OCI-LY7 (cell line): Measurements from ENCODE around the gene EXOC4. TPM values are rescaled to one million over a fixed set of nuclear protein-coding genes. Genes with fewer than 3 reads are reported as not detected.

Experiments used
- BruUV-seq: library from RNA; stranded (reverse); fragments of 400-500 nt; replicated peaks from 2 replicates; lab custom pipeline; 2021; lab: Mats Ljungman, UMichigan
- CTCF ChIA-PET: fragments of 300-600 bp; sonication (Branson Sonifier 250); formaldehyde crosslinking; loops from one replicate; lab custom pipeline; 2022; ENCODE audit warnings: antibody characterized with exemption; ENCODE audit not compliant: unreplicated experiment; lab: Charles Lee
- POLR2A ChIA-PET: fragments of 300-600 bp; sonication (Branson Sonifier 250); formaldehyde crosslinking; loops from one replicate; lab custom pipeline; 2022; ENCODE audit warnings: antibody characterized with exemption; lab: Charles Lee
- DNase-seq: peaks from one replicate; pipeline ENCODE4 v3.0.0-alpha.2; 2015; ENCODE audit warnings: low spot score
- H2AFZ ChIP-seq: fragments of 200-600 bp; sonication (generic), shearing (Covaris generic); 2 replicates; pipeline ENCODE4 v1.6.1; 2014; ENCODE audit warnings: mild to moderate bottlenecking, antibody characterized with exemption, low read length, moderate library complexity
- H3K27ac ChIP-seq: fragments of 200-600 bp; sonication (generic); 2 replicates; pipeline ENCODE4 v1.5.1; 2014; ENCODE audit warnings: mixed run types, low read depth, mild to moderate bottlenecking, moderate library complexity, low read length, inconsistent platforms; ENCODE audit not compliant: poor library complexity, severe bottlenecking
- H3K36me3 ChIP-seq: fragments of 200-600 bp; sonication (generic); 2 replicates; pipeline ENCODE4 v1.6.1; 2014; ENCODE audit warnings: mild to moderate bottlenecking, antibody characterized with exemption, low read length, moderate library complexity, mixed read lengths; ENCODE audit not compliant: insufficient read depth
- H3K4me1 ChIP-seq: fragments of 200-600 bp; sonication (generic); 2 replicates; pipeline ENCODE4 v1.5.1; 2014; ENCODE audit warnings: mild to moderate bottlenecking, low read length; ENCODE audit not compliant: insufficient read depth, poor library complexity, severe bottlenecking
- H3K4me2 ChIP-seq: fragments of 200-600 bp; sonication (generic); 2 replicates; pipeline ENCODE4 v1.6.1; 2014; ENCODE audit warnings: mild to moderate bottlenecking, low read length
- H3K4me3 ChIP-seq: fragments of 200-600 bp; sonication (generic); 2 replicates; pipeline ENCODE4 v1.5.1; 2014; ENCODE audit warnings: mild to moderate bottlenecking, low read depth, low read length; ENCODE audit not compliant: poor library complexity, severe bottlenecking
- H3K79me2 ChIP-seq: fragments of 200-600 bp; sonication (generic); 2 replicates; pipeline ENCODE4 v1.6.1; 2016; ENCODE audit warnings: low read depth, mild to moderate bottlenecking, low read length, moderate library complexity, mixed read lengths; ENCODE audit not compliant: insufficient read depth
- H3K9me2 ChIP-seq: fragments of 200-600 bp; sonication (generic); 2 replicates; pipeline ENCODE4 v1.6.1; 2016; ENCODE audit warnings: mild to moderate bottlenecking, low read length, mixed read lengths; ENCODE audit not compliant: insufficient read depth
- H3K9me3 ChIP-seq: fragments of 200-600 bp; sonication (generic); 2 replicates; pipeline ENCODE4 v1.6.1; 2014; ENCODE audit warnings: mild to moderate bottlenecking, mixed run types, low read length, mixed read lengths
- H4K20me1 ChIP-seq: fragments of 200-600 bp; sonication (generic); 2 replicates; pipeline ENCODE4 v1.6.1; 2014; ENCODE audit warnings: mild to moderate bottlenecking, antibody characterized with exemption, low read length, moderate library complexity, mixed read lengths; ENCODE audit not compliant: insufficient read depth
- EZH2phosphoT487 ChIP-seq: fragments of 200-600 bp; sonication (generic); IDR thresholded peaks from 2 replicates; pipeline ENCODE4 v1.6.1; 2018; ENCODE audit warnings: low read depth, borderline replicate concordance, mild to moderate bottlenecking, mixed run types, antibody characterized with exemption, low read length, moderate library complexity, mixed read lengths
- intact Hi-C: fragments of 100-400 bp; cut with micrococcal nuclease; formaldehyde crosslinking; loops from one replicate; pipeline ENCODE4 v1.10.0; 2022; ENCODE audit not compliant: unreplicated experiment
- total RNA-seq, 2 experiments: library from RNA; depleted of rRNA in 1 of 2; stranded (reverse); fragments of >200 nt in 1 of 2; shearing (Covaris generic) in 1 of 2; gene quantifications; 2 replicates each; pipeline ENCODE4 v1.2.3, GENCODE V29; 2014 to 2022
- TF ChIP-seq, protein P1 (sequence below): fragments of 200-600 bp; sonication (generic); conservative IDR thresholded peaks from 2 replicates; pipeline ENCODE4 v1.5.1; 2014; ENCODE audit warnings: mild to moderate bottlenecking, antibody characterized with exemption, low read length, moderate library complexity, mixed read lengths

EXOC4 gene
- total RNA-seq, 2 experiments from 2014 or later, result 75.1 to 93.2 TPM

DNA sequence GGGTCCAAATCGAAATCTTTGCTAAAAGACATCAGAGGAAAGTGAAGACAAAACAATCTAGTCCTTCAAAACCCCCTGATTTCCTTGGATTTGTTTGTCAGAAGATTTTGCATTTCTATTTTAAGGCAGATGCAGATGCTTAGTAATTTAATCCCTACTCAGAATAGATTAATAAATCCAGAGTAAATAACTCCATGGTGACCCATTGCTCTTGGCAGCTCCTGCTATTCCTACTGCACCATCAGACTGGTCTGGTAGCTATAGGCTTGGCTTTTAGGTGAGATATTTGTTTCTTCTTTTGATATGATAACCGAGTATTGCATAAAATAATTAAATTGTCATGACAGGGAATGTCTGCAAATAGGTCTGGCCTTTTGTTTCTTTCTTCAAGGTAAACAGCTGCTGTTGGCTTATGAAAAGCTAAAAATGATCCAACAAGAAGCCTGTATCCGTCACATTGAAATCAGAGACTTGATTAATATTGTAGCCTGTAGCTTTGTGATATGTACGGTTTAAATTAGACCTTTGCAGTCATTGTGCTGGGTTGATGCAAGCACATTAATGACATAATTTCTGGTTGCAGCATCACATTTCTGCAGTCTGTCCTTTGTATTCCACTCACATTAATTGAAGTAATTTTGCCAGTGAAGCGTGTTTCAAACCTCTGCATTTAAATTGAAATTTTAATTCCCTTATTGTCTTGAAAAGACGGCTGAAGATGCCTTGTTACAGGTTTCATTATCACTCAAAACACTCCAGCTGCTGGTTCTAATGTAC is 40.7 kb downstream of the EXOC4 start:
- intact Hi-C loops, result no loop called here
- Histone ChIP-seq H3K79me2 (no peaks in the 10 kb centered on the region), H3K9me2 (no peaks in the 10 kb centered on the region), H3K4me2 (no peak overlapping the region), H4K20me1 (no peaks in the 10 kb centered on the region), H3K4me1 (no peaks in the 10 kb centered on the region), H3K9me3 (no peaks in the 10 kb centered on the region), H3K4me3 (no peak overlapping the region), H2AFZ (no peak overlapping the region), H3K27ac (no peak overlapping the region), H3K36me3 (peaks cover 39% of the 10 kb centered on the region)
- no peak for DNase-seq
- POLR2A ChIA-PET, result interaction anchor here (1.0 to 1.4 kb wide), 7 partner anchors 7 to 40 kb away, joined by 3 to 4 read pairs (median 3); partner anchors contain the start of gene EXOC4
- no TSS peak for BruUV-seq
- CTCF ChIA-PET, result no interaction called here
- TF ChIP-seq EZH2phosphoT487, result no peak

DNA sequence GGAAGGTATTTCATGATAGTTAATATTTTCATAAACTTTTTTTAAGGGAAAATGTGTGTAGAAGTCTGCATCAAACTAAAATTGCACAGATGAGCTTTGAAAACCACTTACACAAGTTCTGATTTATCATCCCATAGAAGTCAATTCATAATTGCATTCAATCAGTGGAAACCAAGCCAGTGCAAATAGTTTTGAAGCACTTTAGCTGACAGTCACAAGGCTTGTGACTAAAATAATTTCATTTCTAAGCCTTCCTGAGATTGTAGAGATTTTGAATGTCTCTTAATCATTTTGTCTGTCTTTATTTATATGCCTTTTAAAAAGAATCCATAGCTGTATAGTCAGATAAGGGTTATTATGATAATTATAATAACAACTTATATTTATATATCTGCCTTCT is 41.4 kb downstream of the EXOC4 start:
- BruUV-seq, result no TSS peak
- no peaks in the 10 kb centered on the region for H3K9me3 ChIP-seq
- H4K20me1 ChIP-seq, result no peaks in the 10 kb centered on the region
- H3K4me1 ChIP-seq, result no peaks in the 10 kb centered on the region
- peaks cover 33% of the 10 kb centered on the region for H3K36me3 ChIP-seq
- no peak for DNase-seq
- CTCF ChIA-PET, result no interaction called here
- no peak overlapping the region for H3K4me3 ChIP-seq
- H3K4me2 ChIP-seq, result no peak overlapping the region
- no peaks in the 10 kb centered on the region for H3K79me2 ChIP-seq
- POLR2A ChIA-PET, result interaction anchor here (0.5 to 1.4 kb wide), 7 partner anchors 17 to 1714 kb away, joined by 3 to 4 read pairs (median 3); partner anchors contain the start of gene EXOC4
- no peaks in the 10 kb centered on the region for H3K9me2 ChIP-seq
- H2AFZ ChIP-seq, result no peak overlapping the region
- intact Hi-C loops, result no loop called here
- TF ChIP-seq, protein P1, sequence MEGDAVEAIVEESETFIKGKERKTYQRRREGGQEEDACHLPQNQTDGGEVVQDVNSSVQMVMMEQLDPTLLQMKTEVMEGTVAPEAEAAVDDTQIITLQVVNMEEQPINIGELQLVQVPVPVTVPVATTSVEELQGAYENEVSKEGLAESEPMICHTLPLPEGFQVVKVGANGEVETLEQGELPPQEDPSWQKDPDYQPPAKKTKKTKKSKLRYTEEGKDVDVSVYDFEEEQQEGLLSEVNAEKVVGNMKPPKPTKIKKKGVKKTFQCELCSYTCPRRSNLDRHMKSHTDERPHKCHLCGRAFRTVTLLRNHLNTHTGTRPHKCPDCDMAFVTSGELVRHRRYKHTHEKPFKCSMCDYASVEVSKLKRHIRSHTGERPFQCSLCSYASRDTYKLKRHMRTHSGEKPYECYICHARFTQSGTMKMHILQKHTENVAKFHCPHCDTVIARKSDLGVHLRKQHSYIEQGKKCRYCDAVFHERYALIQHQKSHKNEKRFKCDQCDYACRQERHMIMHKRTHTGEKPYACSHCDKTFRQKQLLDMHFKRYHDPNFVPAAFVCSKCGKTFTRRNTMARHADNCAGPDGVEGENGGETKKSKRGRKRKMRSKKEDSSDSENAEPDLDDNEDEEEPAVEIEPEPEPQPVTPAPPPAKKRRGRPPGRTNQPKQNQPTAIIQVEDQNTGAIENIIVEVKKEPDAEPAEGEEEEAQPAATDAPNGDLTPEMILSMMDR, result no peak
- no peak for TF ChIP-seq EZH2phosphoT487
- H3K27ac ChIP-seq, result no peak overlapping the region

DNA sequence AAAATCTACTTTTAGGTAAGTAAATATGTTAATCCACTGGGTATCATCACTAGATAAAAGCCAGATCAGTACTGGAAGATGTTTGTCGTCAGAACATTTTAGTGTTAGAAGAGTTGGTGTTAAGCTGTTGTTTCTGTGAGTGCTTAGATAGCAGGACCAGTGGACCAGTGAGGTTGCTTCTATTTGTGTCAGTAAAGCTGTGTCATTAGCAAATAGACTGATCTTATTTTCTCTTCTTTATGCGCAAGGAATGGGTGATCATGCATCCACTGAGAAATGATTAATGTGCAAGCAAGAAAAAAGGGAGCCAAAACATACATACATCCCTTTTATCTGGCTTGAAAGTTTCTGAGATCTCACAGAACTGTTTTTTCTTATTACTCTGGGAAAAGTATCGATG is 42.6 kb downstream of the EXOC4 start:
- POLR2A ChIA-PET, result interaction anchor here (0.5 to 0.8 kb wide), 3 partner anchors 43 to 641 kb away, joined by 3 to 5 read pairs (median 3); no protein-coding TSS in a partner anchor
- no TSS peak for BruUV-seq

More for the DNA sequence above, 42.6 kb downstream of the EXOC4 start:
- no peak overlapping the region for H3K4me3 ChIP-seq
- no peak overlapping the region for H2AFZ ChIP-seq
- no peaks in the 10 kb centered on the region for H3K9me3 ChIP-seq
- no peak overlapping the region for H3K27ac ChIP-seq
- intact Hi-C loops, result no loop called here
- no peaks in the 10 kb centered on the region for H3K79me2 ChIP-seq
- CTCF ChIA-PET, result interaction anchor here (1.3 kb wide), 1 partner anchor 12 kb away, joined by 3 read pairs; no protein-coding TSS in a partner anchor
- no peaks in the 10 kb centered on the region for H4K20me1 ChIP-seq
- no peaks in the 10 kb centered on the region for H3K9me2 ChIP-seq
- no peak for DNase-seq
- no peak for TF ChIP-seq EZH2phosphoT487
- TF ChIP-seq, protein P1, result no peak
- no peak overlapping the region for H3K4me2 ChIP-seq
- no peaks in the 10 kb centered on the region for H3K4me1 ChIP-seq
- H3K36me3 ChIP-seq, result peaks cover 20% of the 10 kb centered on the region
